HG03432 (cell line): ENCODE data around the gene SH3YL1.

Experiments
- ATAC-seq: cut with Tn5 transposase; IDR thresholded peaks from one replicate; pipeline ENCODE4 v1.9.1; 2021; ENCODE audit warnings: mild to moderate bottlenecking, moderate library complexity; ENCODE audit not compliant: unreplicated experiment

Gene SH3YL1, protein sequence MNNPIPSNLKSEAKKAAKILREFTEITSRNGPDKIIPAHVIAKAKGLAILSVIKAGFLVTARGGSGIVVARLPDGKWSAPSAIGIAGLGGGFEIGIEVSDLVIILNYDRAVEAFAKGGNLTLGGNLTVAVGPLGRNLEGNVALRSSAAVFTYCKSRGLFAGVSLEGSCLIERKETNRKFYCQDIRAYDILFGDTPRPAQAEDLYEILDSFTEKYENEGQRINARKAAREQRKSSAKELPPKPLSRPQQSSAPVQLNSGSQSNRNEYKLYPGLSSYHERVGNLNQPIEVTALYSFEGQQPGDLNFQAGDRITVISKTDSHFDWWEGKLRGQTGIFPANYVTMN

DNA sequence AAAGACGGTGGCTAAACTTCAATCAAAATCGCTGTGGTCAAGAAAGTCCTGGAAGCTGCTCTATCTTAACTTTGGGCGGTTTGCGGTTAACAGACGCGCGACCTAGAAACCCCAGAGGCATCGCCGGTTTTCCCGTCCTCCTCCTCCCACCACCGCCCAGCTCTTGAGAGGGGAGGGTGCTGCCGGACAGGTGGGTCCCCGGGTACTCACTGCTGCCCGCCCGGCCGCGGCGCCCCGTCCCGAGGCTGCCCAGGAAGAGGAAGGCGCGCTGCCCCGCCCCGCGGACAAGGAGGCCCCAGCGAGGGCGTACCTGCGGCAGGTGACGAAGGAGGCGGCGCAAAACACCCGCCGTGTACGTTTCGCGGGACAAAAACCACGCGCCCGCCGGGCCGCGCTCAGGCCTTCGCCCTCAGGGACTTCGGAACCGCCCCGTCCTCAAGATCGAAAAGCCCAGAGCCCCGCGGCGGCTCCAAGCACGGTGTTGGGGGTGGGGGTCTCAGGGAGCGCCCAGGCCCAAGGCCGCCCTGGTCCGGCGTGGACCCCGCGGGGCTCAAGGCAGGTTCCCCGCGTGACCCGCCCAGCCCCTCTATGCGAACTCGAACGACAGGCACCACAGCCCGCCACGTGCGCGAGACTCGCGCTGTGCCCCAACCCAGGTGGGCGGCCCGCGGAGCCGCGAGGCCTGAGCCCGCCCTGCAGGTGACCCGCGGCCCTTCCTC lies at the start of gene SH3YL1:
Gene SH3YL1, minus strand, starts transcription at position 259 of the 719 bp plus-strand sequence. Its CDS starts 48 bp downstream, at position 211.
- ATAC-seq: peak; percentile 26

DNA sequence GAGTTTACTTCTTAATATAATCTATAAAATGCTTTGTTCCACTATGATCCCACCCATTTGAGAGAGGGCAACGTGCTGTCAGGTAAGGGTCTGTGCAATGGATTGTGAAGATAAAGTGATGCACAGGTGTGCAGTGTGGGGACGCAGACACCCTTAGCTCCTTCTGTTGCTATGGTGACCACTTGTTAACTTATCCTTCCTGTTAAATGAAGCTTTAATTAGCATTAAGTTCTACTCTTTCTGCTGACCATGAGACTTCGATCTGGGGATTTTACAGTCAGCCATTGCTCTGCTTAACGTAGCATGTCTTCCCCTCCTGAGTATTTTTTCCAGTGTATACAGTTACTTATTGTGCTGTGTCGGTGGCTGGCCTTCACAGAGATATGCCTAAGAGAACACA lies 47.2 kb upstream of the SH3YL1 start:
- ATAC-seq: no peak

DNA sequence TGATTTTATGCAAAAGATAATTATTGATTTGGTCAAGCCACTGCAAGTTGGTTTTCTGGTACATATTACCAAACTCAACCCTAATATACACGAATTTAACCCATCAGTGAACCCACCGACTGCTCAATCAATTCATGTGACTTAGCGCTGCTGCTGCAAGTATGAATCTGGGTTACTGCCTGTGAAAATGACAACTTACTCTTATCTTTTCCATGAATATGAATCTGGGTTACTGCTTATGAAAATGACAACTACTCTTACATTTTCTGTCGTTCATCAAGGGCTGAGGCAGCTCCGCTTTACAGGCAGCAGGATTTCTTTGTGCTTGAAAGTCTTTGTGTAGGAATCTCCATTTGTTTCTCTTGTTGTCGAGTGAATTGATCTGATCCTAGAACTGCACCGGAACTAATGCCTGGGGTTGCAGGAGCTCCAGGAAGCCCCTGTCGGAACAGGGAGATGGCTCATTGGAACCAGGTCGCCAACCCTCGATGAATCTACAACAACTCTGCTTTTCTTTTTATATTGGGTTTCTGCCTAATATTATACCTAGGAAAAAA lies 46.2 kb upstream of the SH3YL1 start:
- ATAC-seq: no peak

DNA sequence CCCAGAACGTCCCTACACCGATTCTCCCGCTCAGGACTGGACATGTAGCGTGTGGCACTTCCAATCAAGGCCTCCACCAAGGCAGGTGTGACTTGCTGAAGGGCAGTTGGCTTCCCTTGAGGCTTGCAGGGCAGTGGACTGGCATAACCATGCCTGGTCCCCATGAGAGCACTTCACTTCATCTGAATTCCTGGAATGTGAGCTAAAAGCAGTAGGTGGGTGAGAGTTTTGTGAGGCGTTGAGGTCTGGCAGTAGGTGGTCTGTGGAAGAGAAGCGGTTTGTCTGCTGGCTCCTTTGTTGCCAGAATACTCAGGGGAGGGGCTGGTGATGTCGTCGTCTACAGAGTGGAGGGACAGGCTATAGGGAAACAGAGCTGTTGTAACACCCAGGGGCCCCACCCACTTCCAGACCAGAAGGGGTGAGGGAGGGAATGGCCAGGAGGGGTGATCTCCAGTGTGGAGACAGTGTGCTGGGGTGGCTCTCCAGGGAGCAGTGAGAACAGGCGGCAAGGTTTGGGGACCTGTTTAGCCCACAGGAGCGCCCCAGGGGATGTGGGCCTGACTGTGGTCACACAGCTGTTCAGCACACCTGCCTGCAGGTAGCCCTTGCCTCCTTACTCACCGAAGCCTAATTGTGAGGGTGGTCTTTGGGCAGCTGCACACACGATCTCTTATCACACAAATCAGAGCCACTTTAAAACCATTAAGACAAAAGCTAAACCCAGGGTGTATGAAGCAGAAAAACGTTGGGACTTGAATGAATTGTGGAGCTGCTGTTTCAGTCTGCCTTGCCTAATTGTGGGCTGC lies 45.5 kb upstream of the SH3YL1 start:
- ATAC-seq: no peak

DNA sequence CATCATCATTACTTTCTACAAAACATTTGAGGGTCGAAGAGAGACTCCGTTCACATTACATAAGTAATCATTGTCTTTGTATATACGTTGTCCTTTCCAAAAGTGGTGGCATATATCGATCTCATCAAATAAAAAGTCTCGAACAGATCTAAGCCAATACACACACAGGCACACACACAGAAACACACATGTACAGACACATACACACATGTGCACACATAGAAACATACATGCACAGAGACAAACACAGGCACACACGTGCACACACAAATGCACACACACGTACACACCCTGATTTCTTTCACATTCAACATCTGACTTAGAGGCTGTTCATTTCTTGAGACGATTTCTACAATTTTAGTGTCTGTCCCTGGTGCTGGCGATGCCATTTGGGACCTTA lies 41.5 kb upstream of the SH3YL1 start:
- ATAC-seq: no peak

DNA sequence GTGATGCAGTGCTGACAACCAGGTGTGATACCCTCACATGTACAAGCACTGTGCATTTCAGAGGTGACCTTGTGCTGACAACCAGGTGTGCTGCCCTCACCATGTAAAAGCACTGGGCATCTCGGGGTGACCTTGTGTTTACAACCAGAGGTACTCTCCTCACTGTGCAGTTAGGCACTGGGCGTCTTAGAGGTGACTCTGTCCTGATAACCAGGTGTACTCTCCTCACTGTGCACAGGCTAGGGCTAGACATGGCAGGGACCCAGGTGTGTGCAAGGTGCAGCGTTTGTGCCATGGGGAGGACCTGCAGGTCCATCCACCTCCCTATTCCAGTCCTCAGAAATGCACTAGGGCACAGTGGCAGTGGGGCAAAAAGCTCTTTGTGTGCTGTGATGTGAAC lies 32.5 kb upstream of the SH3YL1 start:
- no peak for ATAC-seq

DNA sequence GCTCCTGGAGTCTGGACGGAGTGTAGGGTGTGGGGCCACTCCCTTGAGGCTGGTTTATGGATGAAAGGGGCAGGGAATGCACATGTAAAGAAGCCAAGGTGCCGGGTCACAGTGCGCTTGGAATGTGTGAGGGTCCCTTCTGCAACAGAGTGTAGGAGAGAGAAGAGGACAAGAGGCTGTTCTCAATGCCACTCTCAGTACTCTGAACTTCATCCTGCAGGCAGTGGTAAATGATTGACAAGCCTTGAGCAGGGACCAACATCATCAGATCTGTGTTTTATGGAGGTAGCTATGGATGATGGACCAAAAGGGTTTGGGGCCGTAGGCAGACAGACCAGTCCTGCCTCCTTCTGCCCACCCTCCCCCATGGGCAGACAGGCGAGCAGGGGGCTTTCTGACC lies 31.3 kb upstream of the SH3YL1 start:
- no peak for ATAC-seq

DNA sequence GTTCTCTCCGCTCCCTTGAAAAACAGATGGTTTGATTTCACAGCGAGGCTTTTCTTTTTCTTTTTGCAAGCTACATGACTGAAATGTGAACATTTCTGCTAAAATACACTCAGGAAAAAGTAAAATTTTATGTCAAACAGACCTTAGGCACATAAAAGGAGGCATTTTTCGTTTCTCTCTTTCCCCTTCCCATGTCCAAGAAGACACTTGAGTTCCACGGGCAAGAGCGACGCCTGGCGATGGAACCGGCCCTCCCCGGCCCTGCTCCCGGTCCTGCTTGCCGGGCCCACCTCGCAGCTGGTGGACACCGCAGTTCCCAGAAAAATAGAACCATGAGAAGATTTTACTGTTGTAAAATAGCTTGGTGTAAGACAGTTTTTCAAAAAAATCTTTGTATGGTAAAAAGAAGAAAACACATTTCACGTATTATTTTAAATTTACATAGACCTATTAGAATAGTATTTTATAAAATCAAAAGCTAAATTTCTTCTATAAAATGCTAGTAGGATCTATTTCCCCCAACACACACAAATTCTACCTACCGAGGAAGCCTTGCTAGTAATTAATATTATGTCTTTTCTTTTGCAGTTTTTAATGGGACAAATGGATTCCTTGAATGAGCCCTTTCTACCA lies 26.4 kb upstream of the SH3YL1 start:
- ATAC-seq: no peak

DNA sequence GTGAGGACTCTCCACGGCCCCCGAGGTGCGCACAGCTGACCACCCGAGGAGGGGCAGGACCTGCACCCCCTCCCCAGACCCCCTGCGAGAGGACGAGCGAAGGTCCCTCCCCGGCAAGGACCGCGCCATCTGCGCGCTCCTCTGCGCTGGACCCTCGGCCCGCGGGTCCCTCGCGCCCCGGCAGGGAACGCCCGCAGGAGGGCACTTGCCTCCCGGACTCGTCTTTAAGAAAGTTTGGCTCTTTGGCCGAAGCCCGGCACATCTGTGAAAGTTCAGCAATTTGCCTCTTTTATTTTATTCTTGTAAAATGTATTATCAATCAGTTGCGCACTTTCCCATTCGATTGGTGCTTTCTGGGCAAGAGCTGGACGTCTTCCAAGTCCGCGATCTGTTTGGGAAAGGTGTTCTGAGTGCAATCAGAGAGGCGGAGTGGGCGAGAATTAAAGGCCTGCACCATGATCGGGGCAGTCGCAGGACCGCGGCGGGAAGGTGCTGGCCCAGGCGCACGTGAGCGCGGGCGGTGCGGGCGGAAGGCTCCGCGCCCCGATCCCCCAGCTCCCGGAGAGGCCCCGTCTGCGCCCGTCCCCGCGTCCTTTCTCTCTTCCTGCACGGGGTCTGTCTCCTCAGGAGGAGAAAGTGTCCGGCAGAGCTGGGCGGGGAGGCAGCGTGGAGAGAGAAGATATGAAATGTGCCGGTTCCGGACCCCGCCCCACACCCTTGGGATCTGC lies 25.7 kb upstream of the SH3YL1 start:
- no peak for ATAC-seq

DNA sequence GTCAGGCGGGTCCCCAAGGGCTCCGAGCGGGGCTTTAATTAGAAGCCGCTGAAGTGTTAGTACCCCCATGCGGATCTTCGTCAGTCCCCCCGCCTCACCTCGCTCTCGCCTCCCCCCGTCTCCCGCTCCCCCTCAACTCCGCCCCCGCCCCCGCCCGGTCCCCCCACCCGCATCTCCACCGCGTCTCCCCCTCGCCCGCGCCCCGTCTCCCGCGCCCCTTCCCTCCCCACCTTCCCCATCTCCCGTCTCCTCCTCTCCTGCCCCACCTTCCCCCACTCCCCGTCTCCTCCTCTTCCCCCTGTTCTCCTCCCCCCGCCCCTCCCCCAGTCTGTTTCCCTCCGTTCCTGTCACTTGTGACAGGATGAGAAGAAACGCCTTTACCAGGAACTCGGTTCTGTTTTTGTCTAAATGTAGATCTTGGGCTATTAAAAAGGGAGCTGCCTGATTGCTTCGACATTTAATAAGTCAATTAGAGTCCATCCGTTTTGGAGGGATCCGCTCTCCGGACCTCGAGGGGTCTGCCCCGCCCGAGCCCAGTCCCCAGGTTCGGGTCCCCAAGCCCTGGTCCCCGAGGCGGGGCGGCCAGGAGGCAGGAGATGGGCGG lies 25.0 kb upstream of the SH3YL1 start:
- ATAC-seq: no peak

DNA sequence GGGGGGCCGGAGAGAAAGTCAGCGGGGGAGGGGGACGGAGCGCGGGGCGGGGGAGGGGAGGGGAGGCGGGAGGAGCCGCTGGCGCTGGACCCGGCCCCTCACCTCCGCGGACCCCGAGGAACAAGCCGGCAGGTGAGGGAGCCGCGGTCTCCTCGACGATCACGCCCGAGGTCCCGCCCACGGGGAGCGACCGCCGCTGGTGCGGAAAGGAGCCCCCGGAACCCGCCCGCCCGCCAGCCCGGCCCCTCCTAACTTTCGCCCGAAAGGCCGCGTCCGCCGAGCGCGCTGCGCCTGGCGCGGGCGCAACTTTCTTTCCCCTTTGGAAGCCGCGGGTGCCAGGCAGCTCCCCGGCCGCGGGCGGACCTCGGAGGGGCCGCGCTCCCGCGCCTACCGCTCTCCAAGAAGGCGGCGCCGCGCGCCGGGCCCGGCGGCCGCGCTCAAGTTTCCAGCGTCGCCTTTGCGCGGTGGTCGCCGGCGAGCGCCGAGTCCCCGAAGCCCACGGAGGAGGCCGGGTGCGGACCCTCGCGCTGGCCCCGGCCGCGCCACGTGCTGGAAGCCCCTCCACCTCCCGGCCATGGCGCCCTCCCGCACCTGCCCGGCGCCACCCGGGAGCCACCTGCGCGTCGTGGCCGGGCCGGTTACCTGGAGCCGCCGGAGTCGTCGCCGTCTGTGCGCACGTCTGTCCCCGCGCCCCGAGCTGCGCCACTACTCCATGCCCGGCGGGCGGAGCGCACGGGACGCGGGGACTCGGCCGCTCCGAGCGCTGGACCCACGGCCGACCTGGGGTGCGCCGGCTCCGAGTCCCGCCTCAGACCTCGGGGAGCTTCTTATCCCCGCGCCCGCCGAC lies 24.3 kb upstream of the SH3YL1 start, which contains the start of gene ALKAL2:
Gene ALKAL2, minus strand, starts transcription at position 181 of the 847 bp plus-strand sequence. CDS start 256 bp downstream, outside the sequence.
- ATAC-seq: no peak

DNA sequence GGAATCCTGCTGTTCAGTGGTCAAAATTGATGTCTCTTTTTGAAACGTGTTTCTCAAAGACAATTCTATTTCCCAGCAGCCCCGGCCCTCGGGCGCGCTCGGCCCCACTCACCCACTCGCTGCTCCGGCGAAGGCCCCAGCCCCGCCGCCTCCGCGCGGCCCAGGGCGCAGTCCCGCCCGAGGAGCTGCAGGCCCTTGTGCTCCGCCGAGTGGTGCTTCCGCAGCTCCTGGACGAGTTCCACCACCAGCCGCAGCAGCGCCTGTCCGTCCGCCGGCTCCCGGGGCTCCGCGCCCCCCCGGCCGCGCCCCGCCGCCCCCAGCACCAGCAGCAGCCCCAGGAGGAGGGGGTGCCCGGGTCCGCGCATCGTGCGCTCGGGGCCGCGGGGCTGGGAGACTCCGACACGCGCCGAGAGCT lies 23.6 kb upstream of the SH3YL1 start:
- no peak for ATAC-seq

DNA sequence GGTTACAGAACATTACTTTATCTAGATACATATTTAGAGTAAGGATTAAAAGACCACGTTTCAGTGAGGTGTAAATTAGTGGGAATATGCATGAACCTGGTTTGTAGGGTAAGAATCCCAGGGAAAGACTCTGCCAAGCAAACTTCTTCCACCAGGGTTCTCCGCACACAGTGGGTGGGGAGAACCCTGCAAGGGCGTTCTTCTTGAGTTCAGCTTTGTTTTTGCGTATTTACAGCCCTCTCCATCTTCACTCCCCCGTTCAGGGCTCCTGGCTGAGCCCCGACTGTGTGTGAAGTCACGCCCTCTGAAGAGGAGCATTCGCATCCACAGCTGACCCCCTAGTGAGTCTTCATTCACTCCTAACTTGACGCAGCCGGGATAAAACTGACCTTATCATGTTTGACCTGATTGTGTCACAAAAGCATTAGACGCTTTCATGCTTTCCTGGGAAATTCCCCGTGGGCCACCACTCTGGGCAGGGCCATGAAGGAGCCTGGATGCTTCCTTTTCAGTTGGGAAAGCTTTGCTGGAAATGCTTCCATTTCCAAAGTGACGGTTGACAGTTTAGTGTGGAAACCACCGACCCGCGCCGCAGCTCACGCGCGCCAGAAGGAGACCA lies 23.1 kb upstream of the SH3YL1 start:
- ATAC-seq: no peak

DNA sequence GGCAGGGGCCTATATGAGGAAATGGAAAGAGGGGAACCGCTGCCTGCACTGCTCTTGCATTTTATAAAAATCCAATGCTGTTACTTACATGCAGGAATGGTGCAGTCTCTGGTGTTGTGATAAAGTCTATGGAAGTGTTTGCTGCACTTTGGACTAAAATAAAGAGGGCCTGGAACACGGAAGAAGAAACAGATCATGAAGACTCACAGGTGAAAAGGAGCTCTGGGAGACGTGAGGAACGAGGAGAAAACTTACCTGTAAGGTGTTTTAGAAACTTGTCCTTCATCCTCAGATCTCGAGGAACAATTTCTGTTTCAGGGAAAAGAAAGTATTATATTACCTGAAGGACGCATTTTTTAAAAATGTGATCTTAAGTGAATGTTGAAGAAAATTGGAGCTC lies 22.2 kb upstream of the SH3YL1 start:
- ATAC-seq: no peak

DNA sequence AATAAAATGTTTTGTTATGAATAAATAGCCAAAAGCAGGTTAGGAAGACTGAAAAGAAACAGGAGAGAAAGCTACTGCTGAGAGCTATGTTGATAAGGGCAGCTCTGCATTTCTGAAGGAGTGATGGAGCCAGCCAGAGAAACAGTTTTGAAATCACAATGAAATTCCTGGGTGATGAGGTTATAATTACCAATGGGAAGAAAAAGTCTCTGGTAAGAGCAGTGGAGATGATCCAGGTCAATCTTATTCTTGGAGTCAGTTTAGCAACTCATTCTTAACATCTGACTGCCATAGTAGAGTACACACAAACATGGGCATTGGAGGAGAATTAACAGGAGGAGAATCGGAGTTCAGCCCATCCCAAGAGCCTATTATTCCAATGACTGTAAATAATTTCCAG lies 21.7 kb upstream of the SH3YL1 start:
- no peak for ATAC-seq

DNA sequence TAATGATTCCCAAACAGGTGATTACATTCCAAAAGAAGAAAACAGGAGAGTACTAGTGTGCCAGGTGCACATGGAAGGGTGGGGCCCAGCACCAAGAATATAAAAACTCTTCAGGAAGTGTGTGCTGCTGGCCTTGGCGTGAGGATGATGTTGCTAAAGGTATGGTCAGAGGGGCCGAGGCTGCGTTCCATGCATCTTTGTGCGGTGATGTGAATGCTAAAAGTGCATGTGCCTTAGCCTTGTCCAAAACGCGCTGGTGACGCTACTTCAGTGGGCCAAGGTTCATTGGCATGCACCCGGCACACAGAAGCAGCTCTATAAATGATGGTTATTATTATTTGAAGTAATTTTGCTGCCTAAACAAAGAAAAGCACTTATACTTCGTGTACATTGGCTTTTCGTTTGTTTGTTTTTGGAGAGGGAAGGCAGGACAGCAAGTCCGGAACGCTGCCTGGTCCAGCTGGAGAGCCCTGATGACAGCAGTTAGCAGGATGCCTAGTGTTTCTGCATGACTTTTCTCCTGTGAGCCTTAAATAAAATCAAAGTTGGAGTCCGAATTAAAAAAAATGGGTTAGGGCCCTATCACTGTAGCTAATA lies 21.2 kb upstream of the SH3YL1 start:
- no peak for ATAC-seq

DNA sequence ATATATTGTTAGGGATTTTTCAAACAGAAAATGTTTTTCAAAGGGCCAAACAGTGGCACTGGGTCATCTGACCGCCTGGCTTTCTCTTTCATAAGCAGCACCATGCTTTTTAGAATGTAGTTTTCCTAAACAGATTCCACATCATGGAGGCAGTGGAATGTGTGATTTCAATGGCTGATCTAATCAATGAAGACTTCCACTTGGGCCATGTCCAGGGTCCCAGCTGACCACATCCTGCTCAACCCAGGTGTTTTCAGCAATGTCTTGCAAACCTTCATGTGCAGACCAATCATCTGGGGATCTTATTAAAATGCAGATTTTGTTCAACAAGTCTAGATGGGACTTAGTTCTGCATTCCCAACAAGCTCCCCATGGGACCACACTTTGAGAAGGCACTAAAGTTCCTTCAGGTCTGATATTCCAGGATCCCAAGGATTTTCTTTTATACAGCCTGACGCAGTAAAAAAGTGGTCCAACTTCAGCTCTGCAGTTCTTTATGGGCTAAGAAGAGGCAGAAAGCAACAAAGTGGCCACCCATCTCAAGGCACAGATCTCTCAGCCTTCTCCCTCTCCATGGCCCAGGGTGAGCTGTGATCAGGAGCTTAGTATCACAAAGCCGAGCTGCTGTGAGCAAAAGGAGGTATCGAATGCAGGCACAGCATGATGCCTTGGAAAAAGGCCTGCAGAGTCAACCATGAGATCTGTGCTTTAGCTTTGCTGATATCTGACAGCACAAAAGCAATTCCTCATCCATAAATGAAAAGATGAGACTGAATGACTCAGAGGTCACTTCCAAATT lies 20.4 kb upstream of the SH3YL1 start:
- ATAC-seq: no peak
